ENCODE measurements around the gene PGP. TPM values are rescaled to one million over a fixed set of nuclear protein-coding genes. Genes with fewer than 3 reads are reported as not detected.

PGP gene
- polyA plus RNA-seq, 1 donor (not counting 4 experiments of a cell fraction or from before 2014, with no cell fraction given): 10.3 TPM

DNA sequence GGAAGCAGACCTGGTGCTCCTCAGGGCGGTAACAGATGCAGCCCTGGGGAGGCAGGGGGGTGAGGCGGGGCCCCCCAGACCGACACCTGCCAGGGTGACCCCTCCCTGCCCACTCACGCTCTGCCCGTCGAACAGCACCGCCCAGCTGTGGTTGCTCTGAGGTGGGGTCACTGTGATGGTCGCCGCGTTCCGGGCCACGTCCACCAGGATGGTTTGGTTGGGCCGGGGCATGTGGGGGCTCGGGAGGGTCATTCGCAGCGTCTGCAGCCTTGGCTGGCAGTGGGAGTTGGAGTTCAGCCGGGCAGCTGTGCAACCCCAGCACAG is 4.7 kb downstream of the PGP start:
- dilution Hi-C loops (cut with MboI; ENCODE audit: extremely low pct_ligation_motif_present, low sequenced_read_pairs): no loop called here
- H4K20me1 ChIP-seq (ENCODE audit: control insufficient read depth, extremely low read depth, insufficient read depth, low read length): no peaks in the 10 kb centered on the region
- TF ChIP-seq, protein P1, sequence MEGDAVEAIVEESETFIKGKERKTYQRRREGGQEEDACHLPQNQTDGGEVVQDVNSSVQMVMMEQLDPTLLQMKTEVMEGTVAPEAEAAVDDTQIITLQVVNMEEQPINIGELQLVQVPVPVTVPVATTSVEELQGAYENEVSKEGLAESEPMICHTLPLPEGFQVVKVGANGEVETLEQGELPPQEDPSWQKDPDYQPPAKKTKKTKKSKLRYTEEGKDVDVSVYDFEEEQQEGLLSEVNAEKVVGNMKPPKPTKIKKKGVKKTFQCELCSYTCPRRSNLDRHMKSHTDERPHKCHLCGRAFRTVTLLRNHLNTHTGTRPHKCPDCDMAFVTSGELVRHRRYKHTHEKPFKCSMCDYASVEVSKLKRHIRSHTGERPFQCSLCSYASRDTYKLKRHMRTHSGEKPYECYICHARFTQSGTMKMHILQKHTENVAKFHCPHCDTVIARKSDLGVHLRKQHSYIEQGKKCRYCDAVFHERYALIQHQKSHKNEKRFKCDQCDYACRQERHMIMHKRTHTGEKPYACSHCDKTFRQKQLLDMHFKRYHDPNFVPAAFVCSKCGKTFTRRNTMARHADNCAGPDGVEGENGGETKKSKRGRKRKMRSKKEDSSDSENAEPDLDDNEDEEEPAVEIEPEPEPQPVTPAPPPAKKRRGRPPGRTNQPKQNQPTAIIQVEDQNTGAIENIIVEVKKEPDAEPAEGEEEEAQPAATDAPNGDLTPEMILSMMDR (optimal IDR thresholded peaks at IDR 0.05 in 1 of 3, IDR thresholded peaks at IDR 0.05 in 1 of 3, conservative IDR thresholded peaks at IDR 0.05 in 1 of 3; ENCODE audit: extremely low read depth in 1 of 3, insufficient read depth in 2 of 3, low read length in 3 of 3): no peak
- no peak for TF ChIP-seq EZH2 (IDR thresholded peaks at IDR 0.05; ENCODE audit: low read length)
- H3K4me1 ChIP-seq (ENCODE audit: control insufficient read depth, extremely low read depth, insufficient read depth, low read length): peaks cover 17% of the 10 kb centered on the region
- H3K79me2 ChIP-seq (ENCODE audit: control insufficient read depth, insufficient read depth, low read length): peaks cover 26% of the 10 kb centered on the region
- peaks cover 12 to 26% of the 10 kb centered on the region in 2 experiments for H3K36me3 ChIP-seq (ENCODE audit: control insufficient read depth in 2 of 2, extremely low read depth in 1 of 2, insufficient read depth in 2 of 2, low read length in 2 of 2)
- H3K27ac ChIP-seq (ENCODE audit: control insufficient read depth, insufficient read depth, low read length): no peak overlapping the region
- DNase-seq (ENCODE audit: low read depth, low spot score) (no peak), FAIRE-seq (no peak)
- no peak overlapping the region for H3K9ac ChIP-seq (ENCODE audit: control insufficient read depth, extremely low read depth, insufficient read depth, low read length)
- no peak overlapping the region for H2AFZ ChIP-seq (ENCODE audit: control insufficient read depth, low read length)
- no peaks in the 10 kb centered on the region for H3K9me1 ChIP-seq (ENCODE audit: control insufficient read depth, extremely low read depth, insufficient read depth, low read length)
- no peaks in the 10 kb centered on the region for H3K27me3 ChIP-seq (ENCODE audit: control insufficient read depth, extremely low read depth, insufficient read depth, low read length)
- H3K4me3 ChIP-seq (ENCODE audit: control insufficient read depth in 2 of 3, extremely low read depth in 1 of 3, insufficient read depth in 2 of 3, low read depth in 1 of 3, low read length in 3 of 3): no peak overlapping the region
- no peaks in the 10 kb centered on the region for H3K9me3 ChIP-seq (ENCODE audit: control insufficient read depth, low read depth, low read length)
- no peak overlapping the region for H3K4me2 ChIP-seq (ENCODE audit: control insufficient read depth, extremely low read depth, insufficient read depth, low read depth, low read length)

DNA sequence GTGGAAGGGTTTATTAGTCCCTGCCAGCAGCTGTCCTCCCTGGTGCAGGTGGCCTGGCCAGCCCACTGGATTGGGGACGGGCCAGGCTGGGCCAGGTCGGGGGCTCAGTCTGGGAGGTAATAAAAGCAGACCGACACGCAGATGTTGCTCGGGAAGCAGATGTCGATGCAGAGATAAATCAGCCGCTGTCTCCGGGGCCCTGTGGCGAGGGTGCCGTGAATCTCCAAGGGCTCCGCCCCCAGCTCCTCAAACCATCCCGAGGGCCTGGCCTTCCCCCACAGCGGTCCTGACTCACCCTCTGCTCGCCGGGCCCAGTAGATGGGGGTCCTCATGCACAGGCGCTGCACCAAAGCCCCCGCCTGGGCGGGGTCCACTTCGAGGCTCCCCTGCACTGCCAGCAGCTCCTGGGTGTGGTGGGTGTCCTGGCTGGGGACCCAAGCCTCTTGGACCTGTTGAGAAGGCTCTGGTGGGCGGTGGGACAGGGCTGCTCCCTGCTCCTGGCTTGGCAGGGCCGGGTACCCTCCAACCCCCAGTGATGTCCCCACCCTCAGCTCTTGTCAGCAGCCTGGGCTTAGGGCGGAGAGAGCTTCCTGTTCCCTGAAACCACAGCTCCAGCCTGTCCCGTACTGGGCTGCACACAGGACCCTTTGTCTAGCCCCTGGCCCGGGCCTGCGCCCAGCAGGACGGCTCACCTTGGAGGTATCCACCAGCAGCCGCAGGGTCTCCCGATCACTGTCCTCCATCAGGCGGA is 5.2 kb downstream of the PGP start:
- no peak for DNase-seq (ENCODE audit: low read depth, low spot score)
- no peak overlapping the region for H3K4me2 ChIP-seq (ENCODE audit: control insufficient read depth, extremely low read depth, insufficient read depth, low read depth, low read length)
- H3K27me3 ChIP-seq (ENCODE audit: control insufficient read depth, extremely low read depth, insufficient read depth, low read length): no peaks in the 10 kb centered on the region
- H3K4me1 ChIP-seq (ENCODE audit: control insufficient read depth, extremely low read depth, insufficient read depth, low read length): peaks cover 23% of the 10 kb centered on the region
- TF ChIP-seq EZH2 (IDR thresholded peaks at IDR 0.05; ENCODE audit: low read length): no peak
- TF ChIP-seq, protein P1 (optimal IDR thresholded peaks at IDR 0.05 in 1 of 3, IDR thresholded peaks at IDR 0.05 in 1 of 3, conservative IDR thresholded peaks at IDR 0.05 in 1 of 3; ENCODE audit: extremely low read depth in 1 of 3, insufficient read depth in 2 of 3, low read length in 3 of 3): no peak
- H3K36me3 ChIP-seq (ENCODE audit: control insufficient read depth in 2 of 2, extremely low read depth in 1 of 2, insufficient read depth in 2 of 2, low read length in 2 of 2): peaks cover 12 to 26% of the 10 kb centered on the region in 2 experiments
- H3K27ac ChIP-seq (ENCODE audit: control insufficient read depth, insufficient read depth, low read length): no peak overlapping the region
- H3K9me1 ChIP-seq (ENCODE audit: control insufficient read depth, extremely low read depth, insufficient read depth, low read length): no peaks in the 10 kb centered on the region
- dilution Hi-C loops (cut with MboI; ENCODE audit: extremely low pct_ligation_motif_present, low sequenced_read_pairs): no loop called here
- H3K9ac ChIP-seq (ENCODE audit: control insufficient read depth, extremely low read depth, insufficient read depth, low read length): no peak overlapping the region
- H3K9me3 ChIP-seq (ENCODE audit: control insufficient read depth, low read depth, low read length): no peaks in the 10 kb centered on the region
- H2AFZ ChIP-seq (ENCODE audit: control insufficient read depth, low read length): no peak overlapping the region
- FAIRE-seq: no peak
- H3K79me2 ChIP-seq (ENCODE audit: control insufficient read depth, insufficient read depth, low read length): peaks cover 26% of the 10 kb centered on the region
- no peak overlapping the region for H3K4me3 ChIP-seq (ENCODE audit: control insufficient read depth in 2 of 3, extremely low read depth in 1 of 3, insufficient read depth in 2 of 3, low read depth in 1 of 3, low read length in 3 of 3)
- H4K20me1 ChIP-seq (ENCODE audit: control insufficient read depth, extremely low read depth, insufficient read depth, low read length): no peaks in the 10 kb centered on the region
